Measurements from ENCODE around the gene HOXC9. TPM values are rescaled to one million over a fixed set of nuclear protein-coding genes. Genes with fewer than 3 reads are reported as not detected.

The HOXC9 gene
- total RNA-seq, 1 donor from 2014 or later, result not detected

- DNase-seq (ENCODE audit: low spot score) (no peak), ATAC-seq (no peak)
Measured at GRCh38 chr12:54024581-54025305, 24.8 kb downstream of the HOXC9 start.

GRCh38 chr12:54025499-54026405 lies 25.8 kb downstream of the HOXC9 start:
- no peak for ATAC-seq
- no peak for DNase-seq (ENCODE audit: low spot score)

GRCh38 chr12:54026640-54027441 lies 26.9 kb downstream of the HOXC9 start:
- DNase-seq (ENCODE audit: low spot score) (no peak), ATAC-seq (no peak)

- DNase-seq (ENCODE audit: low spot score) (no peak), ATAC-seq (no peak)
Measured at GRCh38 chr12:54027442-54027786, 27.5 kb downstream of the HOXC9 start.

GRCh38 chr12:54028314-54029201 lies 28.6 kb downstream of the HOXC9 start, which contains the start of gene HOXC6:
TSS of gene HOXC6 (plus strand) at chr12:54028440. CDS start at chr12:54028522, 82 bp downstream.
- DNase-seq (ENCODE audit: low spot score) (no peak), ATAC-seq (no peak)

- no peak for DNase-seq (ENCODE audit: low spot score)
- ATAC-seq, result no peak
Measured at GRCh38 chr12:54029529-54030441, 29.8 kb downstream of the HOXC9 start.

- no peak for DNase-seq (ENCODE audit: low spot score)
- no peak for ATAC-seq
Measured at GRCh38 chr12:54030442-54030801, 30.5 kb downstream of the HOXC9 start.

- DNase-seq (ENCODE audit: low spot score), result no peak
- peak; percentile 21 for ATAC-seq
Measured at GRCh38 chr12:54030889-54031471, 31.0 kb downstream of the HOXC9 start.

GRCh38 chr12:54031480-54031879 lies 31.5 kb downstream of the HOXC9 start:
- no peak for ATAC-seq
- DNase-seq (ENCODE audit: low spot score), result no peak

- DNase-seq (ENCODE audit: low spot score) (no peak), ATAC-seq (no peak)
Measured at GRCh38 chr12:54032086-54032619, 32.2 kb downstream of the HOXC9 start.

GRCh38 chr12:54032627-54033100 lies 32.7 kb downstream of the HOXC9 start, which contains the start of gene HOXC5:
TSS of gene HOXC5 (plus strand) at chr12:54033050. CDS start at chr12:54033123, 73 bp downstream.
- DNase-seq (ENCODE audit: low spot score) (peak; percentile 54), ATAC-seq (peak; percentile 82)

GRCh38 chr12:54033106-54033979 lies 33.4 kb downstream of the HOXC9 start:
- ATAC-seq (no peak), DNase-seq (ENCODE audit: low spot score) (no peak)

GRCh38 chr12:54033980-54034784 lies 34.2 kb downstream of the HOXC9 start:
- no peak for DNase-seq (ENCODE audit: low spot score)
- no peak for ATAC-seq

GRCh38 chr12:54034785-54035310 lies 34.9 kb downstream of the HOXC9 start:
- ATAC-seq, result no peak
- DNase-seq (ENCODE audit: low spot score), result no peak

GRCh38 chr12:54035568-54036264 lies 35.8 kb downstream of the HOXC9 start:
- DNase-seq (ENCODE audit: low spot score) (no peak), ATAC-seq (no peak)

Data from left lobe of liver (tissue), 2 donors.